ENCODE data around the gene COMP.
A peak's percentile ranks its signal among the peaks of the same experiment; 100 is the strongest.

The COMP gene

DNA sequence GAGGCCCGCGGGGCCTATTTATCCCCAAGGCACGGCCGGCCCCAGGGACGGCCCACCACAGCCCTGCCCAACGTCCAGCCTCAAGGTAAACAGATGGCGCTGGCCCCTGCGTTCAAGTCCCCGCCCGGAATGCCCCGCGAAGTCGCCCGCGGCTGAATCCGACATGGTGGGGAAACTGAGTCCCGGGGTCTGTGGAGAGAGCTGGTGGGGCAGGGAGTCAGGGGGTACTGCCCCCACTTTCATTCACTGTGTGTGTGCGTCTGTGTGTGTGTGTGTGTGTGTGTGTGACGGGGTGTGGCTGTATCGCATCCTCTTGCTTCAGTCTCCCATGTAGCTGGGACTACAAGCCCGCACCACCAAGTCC lies 192 bp upstream of the COMP start:
- no peaks in the 10 kb centered on the region for H3K27me3 ChIP-seq (replicated peaks; ENCODE audit: control insufficient read depth, insufficient read depth, low read length)
- H3K4me3 ChIP-seq (ENCODE audit: low read length), result peak overlapping the region; percentile 85
- H3K9ac ChIP-seq (ENCODE audit: low read length), result peak overlapping the region; percentile 88
- no peaks in the 10 kb centered on the region for H3K9me3 ChIP-seq (ENCODE audit: control insufficient read depth, low read length)
- peaks cover 5% of the 10 kb centered on the region for H3K36me3 ChIP-seq (ENCODE audit: control insufficient read depth, insufficient read depth, low read length, severe bottlenecking)
- peaks cover 22% of the 10 kb centered on the region for H3K4me1 ChIP-seq (ENCODE audit: control insufficient read depth, insufficient read depth, low read length)
- DNase-seq (ENCODE audit: low read depth), result no peak

DNA sequence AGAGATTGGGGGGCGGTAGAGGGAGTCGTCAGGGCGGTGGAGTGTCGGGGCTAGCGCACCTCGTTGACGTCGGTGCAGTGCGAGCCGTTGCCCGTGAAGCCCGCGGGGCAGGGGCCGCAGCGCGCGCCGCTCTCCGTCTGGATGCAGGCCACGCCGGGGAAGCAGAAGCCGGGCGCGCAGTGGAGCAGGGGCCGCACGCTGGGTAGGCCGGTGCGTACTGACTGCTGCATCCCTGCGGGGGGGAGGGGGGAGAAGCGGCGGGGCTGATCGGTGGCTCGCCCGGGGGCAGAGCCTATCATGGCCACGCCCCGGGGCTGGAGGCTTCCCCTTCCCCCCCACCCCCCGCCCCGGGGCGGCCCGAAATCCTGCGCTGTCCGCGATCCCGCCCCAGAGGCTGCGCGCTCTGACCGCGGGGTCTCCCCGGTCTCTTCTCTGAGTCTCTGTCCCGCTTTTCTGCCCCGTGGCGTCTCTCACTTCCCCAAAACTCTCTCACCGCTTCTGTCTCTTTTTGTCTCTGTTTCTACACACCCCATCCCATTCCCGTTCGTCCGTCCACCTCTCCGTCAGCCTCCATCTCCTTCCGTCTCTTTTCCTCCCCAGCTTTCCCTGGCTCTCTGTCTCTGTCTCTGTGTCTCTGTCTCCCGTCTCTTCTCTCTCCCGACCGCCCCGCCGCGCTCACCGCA lies 1.1 kb downstream of the COMP start:
- Histone ChIP-seq H3K4me3 (ENCODE audit: low read length) (peak overlapping the region; percentile 85), H3K9ac (ENCODE audit: low read length) (peak overlapping the region; percentile 88), H3K9me3 (ENCODE audit: control insufficient read depth, low read length) (no peaks in the 10 kb centered on the region), H3K36me3 (ENCODE audit: control insufficient read depth, insufficient read depth, low read length, severe bottlenecking) (peaks cover 6% of the 10 kb centered on the region), H3K27me3 (replicated peaks; ENCODE audit: control insufficient read depth, insufficient read depth, low read length) (no peaks in the 10 kb centered on the region), H3K4me1 (ENCODE audit: control insufficient read depth, insufficient read depth, low read length) (peaks cover 15% of the 10 kb centered on the region)
- peak; percentile 57 for DNase-seq (ENCODE audit: low read depth)

DNA sequence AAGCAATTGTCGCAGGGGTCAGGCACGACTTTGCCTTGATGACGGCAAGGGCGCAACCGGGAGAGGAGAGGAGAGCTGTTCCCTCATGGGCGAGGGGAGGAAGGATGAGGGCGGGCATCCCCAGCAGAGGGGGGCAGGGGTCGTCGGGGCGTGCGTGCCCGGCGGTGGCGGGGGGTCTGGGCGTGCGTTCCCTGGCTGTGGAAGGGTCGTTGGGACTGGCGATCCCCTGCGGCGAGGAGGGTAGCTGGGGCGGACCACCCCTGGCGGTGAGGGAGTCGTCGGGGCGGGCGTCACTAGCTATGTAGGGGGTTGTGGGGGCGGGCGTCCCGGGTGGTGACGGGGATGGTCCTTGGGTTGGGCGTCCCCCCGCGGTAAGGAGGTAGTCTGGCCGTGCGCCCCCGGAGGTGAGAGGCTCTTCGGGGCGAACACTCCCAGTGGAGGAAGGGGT lies 1.7 kb downstream of the COMP start:
- Histone ChIP-seq H3K36me3 (ENCODE audit: control insufficient read depth, insufficient read depth, low read length, severe bottlenecking) (peaks cover 11% of the 10 kb centered on the region), H3K9ac (ENCODE audit: low read length) (peak overlapping the region; percentile 81), H3K9me3 (ENCODE audit: control insufficient read depth, low read length) (no peaks in the 10 kb centered on the region), H3K4me3 (ENCODE audit: low read length) (peak overlapping the region; percentile 78), H3K4me1 (ENCODE audit: control insufficient read depth, insufficient read depth, low read length) (peaks cover 17% of the 10 kb centered on the region), H3K27me3 (replicated peaks; ENCODE audit: control insufficient read depth, insufficient read depth, low read length) (no peaks in the 10 kb centered on the region)
- no peak for DNase-seq (ENCODE audit: low read depth)

DNA sequence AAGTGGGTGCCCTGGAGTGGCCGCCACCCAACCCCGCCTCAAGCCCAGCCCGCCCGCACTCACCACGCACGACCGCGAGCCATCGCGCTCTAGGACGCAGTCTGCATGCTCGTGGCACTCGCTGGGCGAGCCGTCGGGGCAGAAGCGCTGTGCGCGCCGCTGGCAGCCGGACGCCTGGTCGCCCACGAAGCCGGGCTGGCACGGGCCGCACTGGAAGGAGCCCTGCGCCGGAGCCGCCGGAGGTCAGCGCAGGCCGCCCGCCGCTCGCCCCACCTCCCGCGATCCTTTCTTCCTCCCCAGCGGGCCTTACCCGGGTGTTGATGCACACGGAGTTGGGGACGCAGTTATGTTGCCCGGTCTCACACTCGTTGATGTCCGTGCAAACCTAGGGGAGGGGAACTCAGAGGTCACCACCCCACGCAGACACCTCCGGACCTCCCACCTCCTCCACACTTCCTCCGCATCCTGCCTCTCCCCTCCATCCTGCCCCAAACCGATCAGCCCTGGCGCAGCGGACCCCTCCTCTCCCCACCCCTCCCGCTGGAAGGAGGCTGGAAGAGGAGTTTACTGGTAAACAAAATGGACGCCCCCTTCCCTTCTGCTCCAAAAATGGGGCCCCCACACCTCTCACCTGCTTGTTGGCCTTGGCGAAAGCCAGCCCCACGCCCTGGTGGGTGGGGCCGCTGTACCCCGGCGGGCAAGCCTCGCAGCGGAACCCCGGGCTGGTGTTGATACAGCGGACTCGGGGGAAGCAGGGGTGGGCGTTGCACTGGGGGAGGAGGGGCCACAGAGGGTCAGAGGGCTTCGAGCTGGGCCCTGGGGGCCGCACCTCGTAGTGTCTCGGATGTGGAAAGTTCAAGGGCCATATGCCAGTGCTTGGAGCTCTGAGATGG lies 2.3 kb downstream of the COMP start:
- no peaks in the 10 kb centered on the region for H3K9me3 ChIP-seq (ENCODE audit: control insufficient read depth, low read length)
- no peaks in the 10 kb centered on the region for H3K27me3 ChIP-seq (replicated peaks; ENCODE audit: control insufficient read depth, insufficient read depth, low read length)
- H3K36me3 ChIP-seq (ENCODE audit: control insufficient read depth, insufficient read depth, low read length, severe bottlenecking), result peaks cover 17% of the 10 kb centered on the region
- H3K4me1 ChIP-seq (ENCODE audit: control insufficient read depth, insufficient read depth, low read length), result peaks cover 17% of the 10 kb centered on the region
- DNase-seq (ENCODE audit: low read depth), result no peak
- peak overlapping the region; percentile 78 for H3K4me3 ChIP-seq (ENCODE audit: low read length)
- peak overlapping the region; percentile 81 for H3K9ac ChIP-seq (ENCODE audit: low read length)

DNA sequence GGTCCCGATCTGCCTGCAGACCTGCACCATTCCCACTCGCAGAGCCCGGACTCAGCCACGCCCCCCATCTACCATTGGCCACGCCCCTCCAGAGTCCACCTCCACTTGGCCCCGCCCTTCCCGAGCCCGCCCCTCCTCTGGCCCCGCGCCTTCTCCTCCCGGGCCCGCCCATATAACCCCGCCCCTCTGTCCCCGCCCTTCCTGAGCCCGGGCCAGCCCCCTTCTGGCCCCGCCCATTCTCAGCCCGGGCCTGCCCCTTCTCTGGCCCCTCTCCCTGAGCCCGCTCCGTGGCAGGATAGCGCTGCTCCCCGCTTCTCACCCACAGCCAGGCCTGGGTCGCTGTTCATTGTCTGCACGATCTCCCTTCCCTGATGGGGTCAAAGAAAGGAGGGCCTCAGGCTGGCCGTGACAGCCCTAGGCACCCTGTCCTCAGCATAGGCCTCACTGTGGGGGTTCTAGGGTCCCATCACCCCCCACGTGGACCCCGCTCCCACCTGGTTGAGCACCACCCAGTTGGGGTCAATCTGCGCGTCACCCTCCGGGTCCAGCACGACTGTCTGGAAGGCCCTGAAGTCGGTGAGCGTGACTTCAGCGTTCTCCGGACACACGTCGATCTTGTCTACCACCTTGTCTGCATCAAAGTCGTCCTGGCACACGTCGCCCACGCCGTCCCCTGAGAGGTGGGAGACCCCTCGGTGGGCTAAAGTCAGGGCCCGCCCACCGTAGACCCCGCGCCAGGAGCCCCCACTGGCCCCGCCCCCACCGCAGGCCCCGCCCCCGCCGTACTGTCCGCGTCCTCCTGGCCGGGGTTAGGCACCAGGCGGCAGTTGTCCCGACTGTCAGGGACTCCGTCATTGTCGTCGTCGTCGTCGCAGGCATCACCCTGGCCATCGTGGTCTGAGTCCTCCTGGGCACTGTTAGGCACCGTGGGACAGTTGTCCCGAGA lies 5.7 kb downstream of the COMP start:
- Histone ChIP-seq H3K9me3 (ENCODE audit: control insufficient read depth, low read length) (no peaks in the 10 kb centered on the region), H3K9ac (ENCODE audit: low read length) (peak overlapping the region; percentile 74), H3K4me3 (ENCODE audit: low read length) (peak overlapping the region; percentile 64), H3K4me1 (ENCODE audit: control insufficient read depth, insufficient read depth, low read length) (peaks cover 14% of the 10 kb centered on the region), H3K27me3 (replicated peaks; ENCODE audit: control insufficient read depth, insufficient read depth, low read length) (no peaks in the 10 kb centered on the region), H3K36me3 (ENCODE audit: control insufficient read depth, insufficient read depth, low read length, severe bottlenecking) (peaks cover 29% of the 10 kb centered on the region)
- peak; percentile 77 for DNase-seq (ENCODE audit: low read depth)

DNA sequence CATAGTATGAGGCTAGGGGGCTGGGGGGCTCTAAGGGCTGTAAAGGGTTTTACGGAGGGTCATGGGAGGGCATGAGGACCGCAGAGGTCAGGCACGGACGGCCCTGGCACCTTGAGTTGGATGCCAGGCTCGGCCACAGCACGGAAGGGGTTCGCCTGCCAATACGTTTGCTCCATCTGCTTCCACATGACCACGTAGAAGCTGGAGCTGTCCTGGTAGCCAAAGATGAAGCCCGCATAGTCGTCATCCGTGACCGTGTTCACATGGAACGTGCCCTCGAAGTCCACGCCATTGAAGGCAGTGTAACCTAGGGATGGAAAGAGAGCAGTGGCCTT lies 6.4 kb downstream of the COMP start:
- Histone ChIP-seq H3K9ac (ENCODE audit: low read length) (no peak overlapping the region), H3K4me3 (ENCODE audit: low read length) (no peak overlapping the region), H3K36me3 (ENCODE audit: control insufficient read depth, insufficient read depth, low read length, severe bottlenecking) (peaks cover 29% of the 10 kb centered on the region), H3K27me3 (replicated peaks; ENCODE audit: control insufficient read depth, insufficient read depth, low read length) (no peaks in the 10 kb centered on the region), H3K9me3 (ENCODE audit: control insufficient read depth, low read length) (no peaks in the 10 kb centered on the region), H3K4me1 (ENCODE audit: control insufficient read depth, insufficient read depth, low read length) (peaks cover 14% of the 10 kb centered on the region)
- DNase-seq (ENCODE audit: low read depth), result no peak

DNA sequence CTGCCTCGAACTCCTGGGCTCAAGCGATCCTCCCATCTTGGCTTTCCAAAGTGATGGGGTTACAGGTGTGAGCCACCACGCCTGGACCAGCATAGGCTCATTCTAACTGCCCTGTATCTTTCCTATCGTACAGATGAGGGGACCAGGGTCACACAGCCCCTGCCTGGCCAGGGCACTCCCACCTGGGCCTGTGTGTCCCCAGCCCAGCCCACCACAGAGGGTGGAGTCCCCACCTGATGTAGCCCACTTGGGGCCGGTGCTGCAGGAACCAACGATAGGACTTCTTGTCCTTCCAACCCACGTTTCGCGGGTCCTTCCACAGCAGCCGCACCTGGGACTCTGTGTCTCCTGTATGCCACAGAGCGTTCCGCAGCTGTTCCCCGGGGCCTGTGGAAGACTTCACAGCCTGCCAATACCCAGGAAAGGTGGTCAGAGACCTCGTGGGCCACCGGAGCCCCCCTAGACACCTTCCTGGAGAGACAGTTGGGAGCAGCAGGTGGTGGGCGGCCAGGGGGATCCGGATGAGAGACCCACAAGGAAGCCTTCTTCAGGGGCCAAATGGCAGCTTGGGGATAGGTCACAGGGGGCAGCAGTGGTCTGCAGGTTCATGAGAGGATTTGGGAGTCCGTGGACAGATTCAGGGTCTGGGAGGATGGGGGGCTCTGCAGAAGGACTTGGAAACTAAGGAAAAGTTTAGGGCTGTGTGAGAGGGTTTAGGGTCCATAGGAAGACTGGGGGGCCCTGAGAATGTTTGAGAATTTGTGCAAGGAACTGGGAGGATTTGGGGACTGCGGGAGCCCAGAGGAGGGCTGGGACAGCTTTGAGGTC lies 6.9 kb downstream of the COMP start:
- Histone ChIP-seq H3K27me3 (replicated peaks; ENCODE audit: control insufficient read depth, insufficient read depth, low read length) (no peaks in the 10 kb centered on the region), H3K36me3 (ENCODE audit: control insufficient read depth, insufficient read depth, low read length, severe bottlenecking) (peaks cover 29% of the 10 kb centered on the region), H3K4me3 (ENCODE audit: low read length) (no peak overlapping the region), H3K9me3 (ENCODE audit: control insufficient read depth, low read length) (no peaks in the 10 kb centered on the region), H3K4me1 (ENCODE audit: control insufficient read depth, insufficient read depth, low read length) (peaks cover 14% of the 10 kb centered on the region), H3K9ac (ENCODE audit: low read length) (no peak overlapping the region)
- DNase-seq (ENCODE audit: low read depth), result no peak

DNA sequence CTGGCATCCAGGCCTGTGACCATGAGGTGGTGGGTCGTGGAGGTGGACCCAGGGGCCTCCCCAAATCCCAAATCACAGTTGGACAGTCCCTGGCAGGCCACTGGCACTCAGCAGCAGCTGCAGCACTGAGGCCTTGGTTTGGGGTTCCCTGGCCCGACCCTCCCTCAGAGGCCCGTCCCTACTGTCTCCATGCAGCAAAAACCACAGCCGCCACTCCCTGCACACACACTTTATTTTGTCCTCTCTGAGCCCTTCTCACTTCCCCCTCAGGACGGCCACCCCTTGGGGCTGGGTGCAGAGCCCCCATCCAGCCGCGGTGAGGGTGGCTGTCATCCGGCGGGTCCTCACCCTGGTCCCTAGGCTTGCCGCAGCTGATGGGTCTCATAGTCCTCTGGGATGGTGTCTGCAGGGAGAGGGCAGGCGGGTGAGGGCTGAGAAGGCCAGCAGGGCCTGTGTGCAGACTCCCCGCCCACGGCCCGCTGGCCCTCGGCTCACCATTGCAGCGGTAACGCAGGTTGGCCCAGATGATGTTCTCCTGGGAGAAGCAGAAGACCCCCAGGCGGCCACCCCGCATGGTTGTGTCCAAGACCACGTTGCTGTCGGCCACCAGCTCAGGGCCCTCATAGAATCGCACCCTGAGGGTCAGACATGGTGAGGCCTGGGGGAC lies 8.4 kb downstream of the COMP start:
- no peak for DNase-seq (ENCODE audit: low read depth)
- Histone ChIP-seq H3K4me1 (ENCODE audit: control insufficient read depth, insufficient read depth, low read length) (peaks cover 14% of the 10 kb centered on the region), H3K27me3 (replicated peaks; ENCODE audit: control insufficient read depth, insufficient read depth, low read length) (no peaks in the 10 kb centered on the region), H3K4me3 (ENCODE audit: low read length) (no peak overlapping the region), H3K36me3 (ENCODE audit: control insufficient read depth, insufficient read depth, low read length, severe bottlenecking) (peaks cover 29% of the 10 kb centered on the region), H3K9ac (ENCODE audit: low read length) (no peak overlapping the region), H3K9me3 (ENCODE audit: control insufficient read depth, low read length) (no peaks in the 10 kb centered on the region)

DNA sequence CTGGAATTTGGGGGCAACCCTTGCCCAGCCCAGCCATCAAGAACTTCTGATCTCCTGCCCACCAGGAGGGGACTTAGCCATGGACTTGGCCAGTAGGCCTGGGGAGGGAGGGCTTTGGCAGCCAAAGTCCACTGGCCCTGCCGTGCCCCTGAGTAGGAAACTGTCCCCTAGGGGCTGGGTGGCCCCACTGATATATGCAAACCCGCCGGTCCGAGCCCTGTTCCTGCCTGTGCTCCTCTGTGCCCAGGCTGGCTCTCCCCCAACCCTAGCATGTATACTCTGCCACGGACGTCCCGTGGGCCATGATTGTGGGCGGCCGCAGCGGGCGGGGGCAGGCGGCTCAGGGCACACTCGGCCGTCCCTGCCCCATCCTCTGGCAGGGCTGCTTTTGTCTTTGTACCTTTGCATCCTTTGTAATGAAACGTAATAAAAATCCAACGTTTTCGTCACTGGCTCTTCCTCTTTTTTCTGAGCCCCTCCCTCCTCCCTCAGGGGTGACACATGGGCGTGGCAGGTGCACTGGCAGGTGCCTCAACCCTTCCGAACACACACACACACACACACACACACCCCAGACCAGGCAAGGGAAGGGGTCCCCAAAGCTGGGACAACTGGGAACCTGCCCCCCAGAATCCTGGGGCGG lies 9.1 kb downstream of the COMP start:
- Histone ChIP-seq H3K9me3 (ENCODE audit: control insufficient read depth, low read length) (no peaks in the 10 kb centered on the region), H3K4me1 (ENCODE audit: control insufficient read depth, insufficient read depth, low read length) (peaks cover 8% of the 10 kb centered on the region), H3K4me3 (ENCODE audit: low read length) (no peak overlapping the region), H3K27me3 (replicated peaks; ENCODE audit: control insufficient read depth, insufficient read depth, low read length) (no peaks in the 10 kb centered on the region), H3K9ac (ENCODE audit: low read length) (no peak overlapping the region), H3K36me3 (ENCODE audit: control insufficient read depth, insufficient read depth, low read length, severe bottlenecking) (peaks cover 28% of the 10 kb centered on the region)
- no peak for DNase-seq (ENCODE audit: low read depth)

All from adipocyte (in vitro differentiated cells).